Astrocyte of the hippocampus (primary cell): ENCODE data around the gene CACNA1B.
"Not testable (repeated sequence)": the region's sequence is repeated elsewhere in the genome, so short reads cannot be mapped to it uniquely, and the experiment has no call there.

Source experiments
- DNase-seq: peaks from one replicate; pipeline ENCODE4 v3.0.0; 2011; ENCODE audit warnings: low read depth, low spot score

Gene CACNA1B

DNA sequence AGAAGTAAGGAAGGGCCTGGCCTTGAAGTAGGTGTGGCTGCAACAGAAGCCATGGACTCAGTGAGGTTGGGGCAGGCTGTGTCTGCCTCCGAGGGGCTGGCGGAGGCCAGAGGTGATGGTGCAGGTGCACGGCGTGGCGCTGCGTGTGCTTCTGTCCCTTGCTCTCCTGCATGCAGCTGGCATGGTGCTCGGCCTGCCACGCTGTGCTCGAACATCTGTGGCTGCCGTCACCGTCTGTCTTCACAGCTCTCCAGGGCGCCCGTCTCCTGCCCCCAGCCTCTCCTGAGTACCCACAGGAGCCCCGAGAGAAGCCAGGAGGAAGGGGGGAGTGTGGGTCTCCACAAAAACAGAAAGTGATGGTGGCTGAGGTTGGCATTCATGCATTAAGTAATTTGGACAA lies 193.7 kb downstream of the CACNA1B start:
- no peak for DNase-seq

- no peak for DNase-seq
Observed at GRCh38 chr9:138071731-138072130, 194.1 kb downstream of the CACNA1B start.

DNA sequence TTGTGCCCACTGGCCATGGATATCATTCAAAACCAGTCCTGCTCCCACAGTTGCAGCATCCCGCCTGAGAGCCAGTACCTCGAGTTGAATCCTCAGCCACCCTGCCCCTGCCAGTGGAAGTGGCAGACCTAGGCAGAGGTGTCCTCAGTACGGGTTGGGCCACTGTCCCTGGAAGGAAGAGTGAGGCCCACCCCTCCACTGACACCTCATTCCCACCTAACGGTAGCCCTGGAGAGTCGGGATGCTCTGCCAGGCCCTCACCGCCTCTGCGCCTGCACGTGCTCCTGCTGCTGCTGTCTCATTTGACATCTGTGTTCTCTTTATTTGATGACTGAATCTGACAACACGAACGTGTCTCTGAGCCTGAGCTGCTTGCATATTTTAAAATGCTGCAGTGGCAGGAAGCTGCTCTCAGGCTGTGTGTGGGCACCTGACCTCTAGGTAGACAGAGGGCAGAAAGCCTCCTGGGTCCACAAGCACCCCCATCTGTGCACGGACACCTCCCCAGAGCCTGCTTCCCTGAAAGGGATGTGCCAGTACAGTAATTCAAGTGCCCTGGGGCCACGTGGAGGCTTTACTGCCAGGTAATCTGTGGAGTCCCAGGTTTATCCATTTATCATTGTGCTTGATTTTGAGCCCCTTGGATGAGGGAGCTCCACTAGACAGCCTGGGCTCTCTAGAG lies 194.7 kb downstream of the CACNA1B start:
- no peak for DNase-seq

- no peak for DNase-seq
Observed at GRCh38 chr9:138072897-138073296, 195.3 kb downstream of the CACNA1B start.

DNA sequence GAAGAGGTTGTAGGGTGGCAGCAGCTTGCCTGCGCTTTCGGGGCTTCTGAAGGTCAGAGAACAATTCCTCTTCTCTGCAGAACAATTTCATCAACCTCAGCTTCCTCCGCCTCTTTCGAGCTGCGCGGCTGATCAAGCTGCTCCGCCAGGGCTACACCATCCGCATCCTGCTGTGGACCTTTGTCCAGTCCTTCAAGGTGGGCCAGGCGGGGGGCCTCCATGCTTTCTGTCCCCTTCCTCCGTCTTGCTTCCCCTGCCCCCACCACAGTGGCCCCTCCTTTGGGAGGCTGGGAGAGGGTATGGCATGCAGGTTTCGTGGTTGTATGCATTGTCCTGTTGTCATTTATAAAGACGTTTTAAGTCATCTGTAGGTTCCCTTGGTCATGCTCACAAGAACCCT lies 195.8 kb downstream of the CACNA1B start:
- DNase-seq, result no peak

GRCh38 chr9:138073808-138074207 lies 196.2 kb downstream of the CACNA1B start:
- no peak for DNase-seq

DNA sequence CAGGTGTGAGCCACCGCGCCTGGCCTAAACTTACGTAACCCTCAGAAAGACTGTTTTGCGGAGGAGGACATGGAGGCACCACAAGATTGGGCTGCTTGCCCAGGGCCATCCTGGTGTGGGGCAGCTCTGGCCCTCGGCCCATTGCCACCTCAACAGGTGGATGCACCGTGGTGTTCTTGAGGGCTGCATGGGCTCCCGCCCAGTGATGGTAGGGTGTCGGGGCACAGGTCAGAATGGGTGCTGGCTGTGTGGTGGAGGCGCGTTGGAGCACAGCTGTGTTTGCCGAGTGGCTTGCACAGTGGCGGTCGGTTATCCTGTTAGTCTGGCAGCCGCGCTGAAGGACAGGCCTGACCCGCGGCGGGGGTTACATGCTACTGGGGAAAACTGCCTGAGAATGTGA lies 196.9 kb downstream of the CACNA1B start:
- no peak for DNase-seq

- no peak for DNase-seq
Observed at GRCh38 chr9:138075496-138075895, 197.9 kb downstream of the CACNA1B start.

DNA sequence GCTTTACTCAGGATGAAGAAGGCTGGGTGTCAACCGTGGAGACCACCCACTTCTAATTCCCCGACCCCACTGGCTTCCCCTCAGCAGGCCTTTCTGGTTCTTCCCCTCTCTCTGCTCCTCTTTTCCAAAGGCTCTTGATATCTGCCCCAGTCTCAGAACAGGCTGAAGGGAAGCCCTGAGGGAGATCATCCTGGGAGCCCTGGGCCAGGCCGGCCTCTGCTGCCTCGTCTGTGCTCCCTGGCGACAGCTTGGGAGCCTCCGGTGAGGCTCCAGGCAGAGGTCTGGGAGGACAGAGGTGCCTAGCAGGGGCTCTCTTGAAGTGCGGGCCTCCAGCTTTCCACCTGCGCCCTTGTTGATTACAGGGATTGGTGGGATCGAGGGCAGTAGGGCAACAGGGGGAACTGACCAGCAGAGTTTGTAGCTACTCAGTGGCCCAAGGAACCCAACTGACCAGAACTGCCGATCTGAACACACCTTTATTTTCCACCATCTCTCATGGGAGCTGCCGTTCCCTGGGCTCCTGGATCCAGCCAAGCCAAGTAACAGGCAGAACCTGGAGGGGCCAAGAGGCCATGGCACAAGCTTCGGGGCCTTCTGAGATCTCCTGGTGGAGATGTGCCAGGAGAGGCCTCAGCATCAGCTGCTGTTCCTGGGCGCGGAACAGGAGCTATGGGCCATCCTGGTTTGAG lies 198.5 kb downstream of the CACNA1B start:
- DNase-seq, result no peak

DNA sequence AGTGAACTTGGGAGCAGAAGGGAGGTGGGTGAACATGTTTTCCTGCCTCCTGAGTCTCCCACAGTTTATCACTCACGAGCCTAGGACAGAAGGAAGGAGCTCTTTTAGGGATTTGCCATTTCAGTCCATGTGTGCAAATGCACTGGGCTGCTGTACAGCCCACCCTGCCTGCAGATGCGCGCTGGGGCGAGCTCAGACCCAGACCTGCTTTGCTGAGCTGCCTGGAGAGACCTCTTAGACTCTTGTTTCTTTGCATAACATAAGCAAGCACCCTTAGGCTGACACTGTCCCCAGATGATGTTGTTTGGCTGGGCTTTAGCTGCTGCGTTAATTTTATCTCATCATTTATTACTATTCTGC lies 199.0 kb downstream of the CACNA1B start:
- no peak for DNase-seq

- DNase-seq, result no peak
Observed at GRCh38 chr9:138077126-138077525, 199.5 kb downstream of the CACNA1B start.

GRCh38 chr9:138077898-138078540 lies 200.4 kb downstream of the CACNA1B start:
- DNase-seq, result no peak

DNA sequence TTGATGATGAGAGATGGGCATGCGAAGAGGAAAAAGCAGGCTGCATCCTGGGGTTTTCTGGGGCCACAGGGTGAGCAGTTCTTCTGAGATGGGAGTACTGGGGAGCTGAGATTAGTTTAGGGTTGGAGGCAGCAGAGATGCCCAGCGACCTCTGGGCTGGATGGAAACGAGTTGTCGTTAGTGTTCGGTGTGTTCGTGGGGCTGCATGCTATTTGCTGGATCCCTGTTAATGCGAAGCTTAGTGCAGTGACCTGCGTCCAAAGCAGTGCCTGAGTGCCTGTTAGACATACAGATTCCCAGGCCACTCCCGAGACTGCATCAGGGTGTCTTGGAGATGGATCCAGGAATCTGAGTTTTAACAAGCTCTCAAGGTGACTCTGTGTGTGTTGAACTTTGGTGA lies 201.3 kb downstream of the CACNA1B start:
- no peak for DNase-seq

GRCh38 chr9:138080979-138081378 lies 203.4 kb downstream of the CACNA1B start:
- no peak for DNase-seq

- no peak for DNase-seq
Observed at GRCh38 chr9:138082918-138083636, 205.5 kb downstream of the CACNA1B start.

DNA sequence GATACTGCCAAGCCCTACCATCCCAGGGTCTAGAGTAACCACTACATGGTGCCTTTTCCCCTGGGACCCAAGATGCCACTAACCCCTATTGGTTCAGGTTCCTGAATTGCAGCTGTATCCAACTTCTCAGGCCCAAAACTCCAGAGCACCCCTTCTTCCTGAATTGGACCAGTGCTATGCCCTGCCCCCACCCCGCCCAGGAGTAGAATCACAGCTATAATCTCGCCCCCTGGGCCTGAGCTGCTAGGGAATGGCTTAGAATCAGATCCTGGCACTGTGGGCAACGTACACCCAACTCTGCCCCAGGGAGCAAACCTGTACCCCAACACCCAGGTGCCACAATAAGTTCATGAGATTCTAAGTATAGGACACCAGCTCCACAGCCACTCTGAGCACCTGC lies 206.3 kb downstream of the CACNA1B start:
- DNase-seq, result no peak

GRCh38 chr9:138085568-138085967 lies 208.0 kb downstream of the CACNA1B start:
- no peak for DNase-seq

DNA sequence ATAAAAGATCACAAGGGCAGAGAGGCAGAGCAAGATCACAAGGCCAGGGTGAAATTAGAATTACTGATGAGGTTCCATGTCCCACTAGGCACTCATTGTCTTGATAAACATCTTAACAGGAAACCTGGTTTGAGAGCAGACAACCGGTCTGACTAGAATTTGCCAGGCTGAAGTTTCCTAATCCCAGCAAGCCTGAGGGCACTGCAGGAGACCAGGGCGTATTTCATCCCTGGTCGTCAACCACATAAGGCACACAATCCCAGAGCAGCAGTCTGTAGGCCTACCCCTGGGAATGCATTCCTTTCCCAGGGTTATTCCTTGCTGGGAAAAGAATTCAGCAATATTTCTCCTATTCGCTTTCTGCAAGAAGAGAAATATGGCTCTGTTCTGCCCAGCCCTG lies 214.5 kb downstream of the CACNA1B start:
- not testable (repeated sequence) for DNase-seq

- no peak for DNase-seq
Observed at GRCh38 chr9:138094028-138094427, 216.4 kb downstream of the CACNA1B start.

GRCh38 chr9:138095813-138096518 lies 218.4 kb downstream of the CACNA1B start:
- DNase-seq, result no peak

DNA sequence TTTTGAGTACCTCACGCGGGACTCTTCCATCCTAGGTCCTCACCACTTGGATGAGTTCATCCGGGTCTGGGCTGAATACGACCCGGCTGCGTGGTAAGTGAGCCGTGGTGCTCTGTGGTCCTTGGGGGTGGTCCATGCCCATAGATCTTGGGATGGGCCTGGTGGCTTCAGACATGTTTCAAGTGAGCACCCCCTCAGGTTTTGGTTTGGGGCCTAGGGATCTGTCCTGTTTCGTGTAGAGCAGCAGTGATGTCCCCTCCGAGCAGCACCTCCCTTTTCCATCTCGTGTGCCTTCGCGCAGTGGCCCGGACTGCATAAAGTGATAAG lies 218.9 kb downstream of the CACNA1B start:
- DNase-seq, result no peak

GRCh38 chr9:138097501-138097991 lies 220.0 kb downstream of the CACNA1B start:
- no peak for DNase-seq
